Caki2 (cell line): ENCODE results near the gene NEDD9. TPM values are rescaled to one million over a fixed set of nuclear protein-coding genes. Genes with fewer than 3 reads are reported as not detected.
A peak's percentile ranks its signal among the peaks of the same experiment; 100 is the strongest.

Experiments
- DNase-seq: peaks from one replicate; pipeline ENCODE4 v3.0.0-alpha.2; 2015; ENCODE audit warnings: low read depth
- in situ Hi-C: cut with HindIII; loops from 2 replicates; pipeline ENCODE4 v1.10.0; 2016; ENCODE audit warnings: low sequenced_read_pairs, low pct_unique_long_range_greater_than_20kb, mixed read lengths
- total RNA-seq: library from RNA; depleted of rRNA; stranded (reverse); fragments of >200 nt; shearing (Covaris generic); gene quantifications from 2 replicates; pipeline ENCODE4 v1.2.3, GENCODE V29; 2014; ENCODE audit warnings: low replicate concordance; rRNA removed

NEDD9 gene
- total RNA-seq, 1 experiment from 2014 or later, result 5.2 TPM

GRCh38 chr6:11143394-11144371 lies 88.8 kb downstream of the NEDD9 start:
- in situ Hi-C loops, result no loop called here

GRCh38 chr6:11142296-11143027 lies 90.0 kb downstream of the NEDD9 start:
- in situ Hi-C loops, result no loop called here
- DNase-seq, result no peak

More at GRCh38 chr6:11143394-11144371, 88.8 kb downstream of the NEDD9 start:
- peak; percentile 81 for DNase-seq

GRCh38 chr6:11141295-11141694 lies 91.2 kb downstream of the NEDD9 start:
- no peak for DNase-seq
- in situ Hi-C loops, result no loop called here

GRCh38 chr6:11140056-11140455 lies 92.4 kb downstream of the NEDD9 start:
- in situ Hi-C loops, result no loop called here
- no peak for DNase-seq

GRCh38 chr6:11139051-11139960 lies 93.2 kb downstream of the NEDD9 start:
- in situ Hi-C loops, result no loop called here
- DNase-seq, result peak; percentile 17

GRCh38 chr6:11136809-11137208 lies 95.7 kb downstream of the NEDD9 start:
- in situ Hi-C loops, result no loop called here

More at GRCh38 chr6:11136809-11137208, 95.7 kb downstream of the NEDD9 start:
- DNase-seq, result no peak

Other genes starting within 250 kb of the NEDD9 start
- 13.6 and 14.6 TPM in 2 replicates for gene ELOVL2, start 188.4 kb downstream of the NEDD9 start, total RNA-seq
- 17.2 and 18.4 TPM in 2 replicates for gene SMIM13, start 138.8 kb downstream of the NEDD9 start, total RNA-seq
- not detected in 2 replicates for gene ERVFRD-1, start 120.9 kb downstream of the NEDD9 start, total RNA-seq